H9 (cell line): ENCODE results near the gene CDIPT. TPM values are rescaled to one million over a fixed set of nuclear protein-coding genes. Genes with fewer than 3 reads are reported as not detected.
A peak's percentile ranks its signal among the peaks of the same experiment; 100 is the strongest.

ENCODE experiments used
- DNase-seq: peaks from one replicate; pipeline ENCODE4 v3.0.0-alpha.2; 2017
- H2AFZ ChIP-seq: one replicate; pipeline ENCODE4 v1.6.1; 2013; ENCODE audit warnings: mild to moderate bottlenecking, low read length, control low read depth, moderate library complexity
- H2AK5ac ChIP-seq: 2 replicates; pipeline ENCODE4 v1.6.1; 2013; ENCODE audit warnings: low read length, control low read depth, mixed read lengths; ENCODE audit not compliant: insufficient read length
- H2BK120ac ChIP-seq: one replicate; pipeline ENCODE4 v1.6.1; 2013; ENCODE audit warnings: low read depth, mild to moderate bottlenecking, low read length, control low read depth, inconsistent platforms; ENCODE audit not compliant: poor library complexity, severe bottlenecking
- H2BK12ac ChIP-seq: 2 replicates; pipeline ENCODE4 v1.6.1; 2013; ENCODE audit warnings: low read length, control low read depth, mixed read lengths, low read depth; ENCODE audit not compliant: insufficient read length
- H2BK15ac ChIP-seq: 2 replicates; pipeline ENCODE4 v1.6.1; 2013; ENCODE audit warnings: low read depth, low read length, control low read depth
- H2BK20ac ChIP-seq: one replicate; pipeline ENCODE4 v1.6.1; 2013; ENCODE audit warnings: low read depth, mild to moderate bottlenecking, low read length, control low read depth, inconsistent platforms; ENCODE audit not compliant: poor library complexity, severe bottlenecking
- H2BK5ac ChIP-seq: 2 replicates; pipeline ENCODE4 v1.6.1; 2013; ENCODE audit warnings: low read length, control low read depth, mixed read lengths; ENCODE audit not compliant: insufficient read length
- H3K14ac ChIP-seq: 2 replicates; pipeline ENCODE4 v1.6.1; 2013; ENCODE audit warnings: low read length, control low read depth; ENCODE audit not compliant: insufficient read depth
- H3K18ac ChIP-seq: 2 replicates; pipeline ENCODE4 v1.6.1; 2013; ENCODE audit warnings: low read depth, mild to moderate bottlenecking, mixed read lengths, low read length, control low read depth; ENCODE audit not compliant: insufficient read length
- H3K23ac ChIP-seq: 2 replicates; pipeline ENCODE4 v1.6.1; 2013; ENCODE audit warnings: low read length, control low read depth, mixed read lengths, low read depth; ENCODE audit not compliant: insufficient read length
- H3K23me2 ChIP-seq: 2 replicates; pipeline ENCODE4 v1.6.1; 2013; ENCODE audit warnings: low read depth, mild to moderate bottlenecking, mixed read lengths, low read length, control low read depth; ENCODE audit not compliant: insufficient read length, poor library complexity, severe bottlenecking
- H3K27ac ChIP-seq: 2 replicates; pipeline ENCODE4 v1.5.1; 2013; ENCODE audit warnings: low read length, control low read depth, mixed read lengths, low read depth; ENCODE audit not compliant: insufficient read length
- H3K27me3 ChIP-seq: 2 replicates; pipeline ENCODE4 v1.6.1; 2013; ENCODE audit warnings: low read length, control low read depth, inconsistent platforms; ENCODE audit not compliant: insufficient read depth
- H3K4ac ChIP-seq: 2 replicates; pipeline ENCODE4 v1.6.1; 2013; ENCODE audit warnings: low read depth, mild to moderate bottlenecking, control low read depth, inconsistent platforms, low read length, moderate library complexity
- H3K4me1 ChIP-seq: 2 replicates; pipeline ENCODE4 v1.6.1; 2013; ENCODE audit warnings: low read length, control low read depth, inconsistent platforms; ENCODE audit not compliant: insufficient read depth
- H3K4me2 ChIP-seq: 2 replicates; pipeline ENCODE4 v1.6.1; 2013; ENCODE audit warnings: low read length, control low read depth, mixed read lengths; ENCODE audit not compliant: insufficient read length, insufficient read depth
- H3K56ac ChIP-seq: 2 replicates; pipeline ENCODE4 v1.6.1; 2013; ENCODE audit warnings: low read depth, mild to moderate bottlenecking, mixed read lengths, low read length, control low read depth; ENCODE audit not compliant: insufficient read length
- H3K79me1 ChIP-seq: 2 replicates; pipeline ENCODE4 v1.6.1; 2013; ENCODE audit warnings: low read depth, mild to moderate bottlenecking, moderate library complexity, low read length, control low read depth, inconsistent platforms; ENCODE audit not compliant: insufficient read depth, poor library complexity, severe bottlenecking
- H3K79me2 ChIP-seq: 2 replicates; pipeline ENCODE4 v1.6.1; 2013; ENCODE audit warnings: low read length, control low read depth, inconsistent platforms; ENCODE audit not compliant: insufficient read depth
- H3K9ac ChIP-seq: 2 replicates; pipeline ENCODE4 v1.6.1; 2013; ENCODE audit warnings: low read length, control low read depth, mixed read lengths; ENCODE audit not compliant: insufficient read length; ENCODE audit errors: extremely low read depth
- H3K9me3 ChIP-seq: one replicate; pipeline ENCODE4 v1.6.1; 2013; ENCODE audit warnings: low read depth, low read length, inconsistent platforms; ENCODE audit not compliant: control insufficient read depth
- H3T11ph ChIP-seq: one replicate; pipeline ENCODE4 v1.6.1; 2013; ENCODE audit warnings: mild to moderate bottlenecking, low read length, control low read depth, inconsistent platforms
- H4K20me1 ChIP-seq: one replicate; pipeline ENCODE4 v1.6.1; 2013; ENCODE audit not compliant: control insufficient read depth, insufficient read length, insufficient read depth
- H4K5ac ChIP-seq: 2 replicates; pipeline ENCODE4 v1.6.1; 2013; ENCODE audit warnings: low read depth, mild to moderate bottlenecking, mixed read lengths, low read length, control low read depth; ENCODE audit not compliant: insufficient read length
- H4K8ac ChIP-seq: replicated peaks from 2 replicates; pipeline ENCODE4 v1.6.1; 2013; ENCODE audit warnings: low read length, control low read depth, mixed read lengths, low read depth; ENCODE audit not compliant: insufficient read length
- H4K91ac ChIP-seq: 2 replicates; pipeline ENCODE4 v1.6.1; 2013; ENCODE audit warnings: low read depth, mild to moderate bottlenecking, moderate library complexity, mixed read lengths, low read length, control low read depth; ENCODE audit not compliant: insufficient read length
- H3K27ac Mint-ChIP-seq, 3 experiments: 2 replicates in 2 of 3; 3 replicates in 1 of 3; pipeline ENCODE4 v1.8.0; 2020 to 2021; ENCODE audit warnings: mixed read lengths in 3 of 3, mild to moderate bottlenecking in 1 of 3, moderate library complexity in 1 of 3
- H3K27me3 Mint-ChIP-seq: 2 replicates; pipeline ENCODE4 v1.8.0; 2021; ENCODE audit warnings: low read depth, mild to moderate bottlenecking, moderate library complexity, mixed read lengths
- H3K36me3 Mint-ChIP-seq, 3 experiments: 2 replicates in 2 of 3; 3 replicates in 1 of 3; pipeline ENCODE4 v1.8.0; 2020 to 2021; ENCODE audit warnings: low read depth in 3 of 3, mixed read lengths in 3 of 3; ENCODE audit not compliant: insufficient read depth in 1 of 3
- H3K4me1 Mint-ChIP-seq, 2 experiments: 2 replicates each; pipeline ENCODE4 v1.8.0; 2020; ENCODE audit warnings: mixed read lengths in 2 of 2
- H3K4me3 Mint-ChIP-seq, 2 experiments: 2 replicates in 1 of 2; 3 replicates in 1 of 2; pipeline ENCODE4 v1.8.0; 2020 to 2021; ENCODE audit warnings: mild to moderate bottlenecking in 2 of 2, mixed read lengths in 2 of 2, moderate library complexity in 1 of 2
- H3K9me3 Mint-ChIP-seq, 2 experiments: 2 replicates in 1 of 2; 3 replicates in 1 of 2; pipeline ENCODE4 v1.8.0; 2020; ENCODE audit warnings: mild to moderate bottlenecking in 2 of 2, mixed read lengths in 2 of 2, moderate library complexity in 1 of 2
- WGBS: extraction: QIAGEN DNeasy Blood & Tissue Kit; methylation state at CpG from one replicate; pipeline ENCODE4 v1.1.7; 2013; ENCODE audit warnings: missing lambda C conversion rate, low lambda C conversion rate, mixed read lengths; ENCODE audit not compliant: insufficient read length; ENCODE audit errors: extremely low coverage; 5-methylcytosine and 5-hydroxymethylcytosine counted together
- total RNA-seq: library from RNA; stranded (reverse); gene quantifications from 2 replicates; pipeline ENCODE4 v1.2.1, GENCODE V29; 2021
- TF ChIP-seq, protein P1 (sequence below): fragments of 200-600 bp; sonication (generic); conservative IDR thresholded peaks from 3 replicates; pipeline ENCODE4 v1.8.0; 2021; ENCODE audit warnings: antibody characterized with exemption, mild to moderate bottlenecking

Gene CDIPT
- total RNA-seq, 1 experiment from 2014 or later: 70.6 TPM

DNA sequence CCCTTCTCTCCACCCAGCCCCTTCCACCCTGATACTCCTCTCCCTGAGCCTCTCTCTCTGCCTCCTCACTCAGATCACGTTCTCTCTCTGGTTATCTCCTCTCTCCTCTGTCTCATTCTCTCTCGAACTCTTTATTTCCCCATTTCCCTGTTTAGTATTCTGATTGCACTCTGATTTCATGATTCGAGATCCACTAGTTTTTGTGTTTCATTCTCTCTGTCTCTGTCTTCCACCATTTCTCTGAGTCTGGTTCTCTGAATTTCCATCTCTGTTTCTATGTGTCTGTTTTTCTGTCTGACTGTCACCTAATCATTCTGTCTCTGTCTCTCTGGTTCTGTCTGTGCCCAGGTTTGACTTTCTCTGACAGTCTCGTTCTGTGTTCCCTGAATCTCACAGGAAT lies 34.3 kb upstream of the CDIPT start:
- TF ChIP-seq, protein P1, sequence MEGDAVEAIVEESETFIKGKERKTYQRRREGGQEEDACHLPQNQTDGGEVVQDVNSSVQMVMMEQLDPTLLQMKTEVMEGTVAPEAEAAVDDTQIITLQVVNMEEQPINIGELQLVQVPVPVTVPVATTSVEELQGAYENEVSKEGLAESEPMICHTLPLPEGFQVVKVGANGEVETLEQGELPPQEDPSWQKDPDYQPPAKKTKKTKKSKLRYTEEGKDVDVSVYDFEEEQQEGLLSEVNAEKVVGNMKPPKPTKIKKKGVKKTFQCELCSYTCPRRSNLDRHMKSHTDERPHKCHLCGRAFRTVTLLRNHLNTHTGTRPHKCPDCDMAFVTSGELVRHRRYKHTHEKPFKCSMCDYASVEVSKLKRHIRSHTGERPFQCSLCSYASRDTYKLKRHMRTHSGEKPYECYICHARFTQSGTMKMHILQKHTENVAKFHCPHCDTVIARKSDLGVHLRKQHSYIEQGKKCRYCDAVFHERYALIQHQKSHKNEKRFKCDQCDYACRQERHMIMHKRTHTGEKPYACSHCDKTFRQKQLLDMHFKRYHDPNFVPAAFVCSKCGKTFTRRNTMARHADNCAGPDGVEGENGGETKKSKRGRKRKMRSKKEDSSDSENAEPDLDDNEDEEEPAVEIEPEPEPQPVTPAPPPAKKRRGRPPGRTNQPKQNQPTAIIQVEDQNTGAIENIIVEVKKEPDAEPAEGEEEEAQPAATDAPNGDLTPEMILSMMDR: no peak

More for the DNA sequence above, 34.3 kb upstream of the CDIPT start:
- Histone ChIP-seq H3K23me2 (peaks cover 25% of the 10 kb centered on the region), H3K14ac (no peak overlapping the region), H4K8ac (no peak overlapping the region), H3K79me2 (no peaks in the 10 kb centered on the region; the same call in 1 of the 2 replicates), H3K18ac (no peak overlapping the region), H3K27me3 (no peaks in the 10 kb centered on the region), H4K20me1 (no peaks in the 10 kb centered on the region), H4K5ac (no peak overlapping the region), H3T11ph (no peak overlapping the region), H3K4me2 (no peak overlapping the region), H3K9me3 (no peaks in the 10 kb centered on the region), H2AFZ (no peak overlapping the region), H3K79me1 (peaks cover 3% of the 10 kb centered on the region), H2BK20ac (no peak overlapping the region), H3K4me1 (peaks cover 2% of the 10 kb centered on the region), H3K23ac (no peak overlapping the region), H3K56ac (no peak overlapping the region), H2BK5ac (no peak overlapping the region), H3K4ac (no peak overlapping the region), H2BK120ac (no peak overlapping the region), H3K27ac (no peak overlapping the region), H3K9ac (no peak overlapping the region), H2BK12ac (no peak overlapping the region), H4K91ac (no peak overlapping the region), H2AK5ac (no peak overlapping the region), H2BK15ac (no peak overlapping the region)
- peak overlapping the region; percentile 34 to 88; a peak in 4 of 5 replicates for H3K4me3 Mint-ChIP-seq
- 100% methylated on average over 2 of the region's 4 CpGs for whole genome bisulfite sequencing
- H3K27ac Mint-ChIP-seq: no peak overlapping the region
- H3K27me3 Mint-ChIP-seq: no peaks in the 10 kb centered on the region
- peaks cover 9 to 28% (median 22%) of the 10 kb centered on the region in 3 experiments; a peak in 6 of 7 replicates for H3K36me3 Mint-ChIP-seq
- H3K4me1 Mint-ChIP-seq: peaks cover 24 to 29% of the 10 kb centered on the region in 2 experiments
- DNase-seq: no peak
- H3K9me3 Mint-ChIP-seq: no peaks in the 10 kb centered on the region; a peak in 1 of 5 replicates
